Suppressor macrophage treated with lipopolysaccharide for 4 hours (primary cell): ENCODE data around the gene ZBTB49.
"Not testable (repeated sequence)": the region's sequence is repeated elsewhere in the genome, so short reads cannot be mapped to it uniquely, and the experiment has no call there.

Experiments
- DNase-seq: peaks from one replicate; pipeline ENCODE4 v3.0.0-alpha.2; 2020

Gene ZBTB49

GRCh38 chr4:4326166-4326565 is 36.1 kb downstream of the ZBTB49 start:
- DNase-seq = no peak

DNA sequence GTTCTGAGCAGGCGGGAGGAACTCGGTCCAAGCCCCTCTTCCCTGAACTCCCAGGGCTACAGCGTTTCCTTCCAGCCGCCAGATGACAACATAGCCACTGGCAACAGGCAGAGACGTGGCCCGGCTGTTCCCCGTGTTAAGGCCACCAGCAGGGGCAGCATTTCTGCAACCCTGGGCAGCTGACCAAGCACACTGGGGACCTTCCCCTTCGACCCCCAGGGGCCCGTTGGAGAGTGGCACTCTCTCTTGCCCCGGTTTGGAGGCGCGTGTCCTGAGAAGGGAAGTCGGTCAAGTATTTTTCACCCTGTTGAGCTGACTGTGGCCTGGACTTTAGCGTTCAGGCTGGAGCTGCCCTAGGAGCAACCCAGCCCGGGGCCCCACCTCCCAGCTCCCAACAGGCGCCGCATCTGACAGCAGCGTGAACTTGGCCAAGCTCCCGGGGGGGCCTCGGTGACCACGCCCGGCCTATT is 37.6 kb downstream of the ZBTB49 start:
- peak; percentile 12 for DNase-seq

DNA sequence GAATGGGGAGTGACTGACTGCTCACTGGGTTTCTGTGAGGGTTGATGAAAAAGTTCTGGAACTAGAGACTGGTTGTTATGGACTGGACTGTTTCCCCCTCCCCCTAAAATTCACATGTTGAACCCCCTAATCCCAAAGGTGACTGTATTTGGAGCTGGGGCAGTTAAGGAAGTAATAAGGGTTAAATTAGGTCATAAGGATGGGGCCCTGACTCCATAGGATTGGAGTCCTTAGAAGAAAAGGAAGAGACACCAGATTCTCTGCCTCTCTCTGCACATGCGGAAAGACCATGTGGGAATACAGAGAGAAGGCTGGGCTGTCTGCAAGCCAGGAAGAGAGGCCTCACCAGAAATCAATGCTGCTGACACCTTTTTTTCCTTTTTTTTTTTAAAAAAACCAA is 38.2 kb downstream of the ZBTB49 start:
- DNase-seq = no peak

- DNase-seq = no peak
These were observed 38.8 kb downstream of the ZBTB49 start for GRCh38 chr4:4328840-4329239.

DNA sequence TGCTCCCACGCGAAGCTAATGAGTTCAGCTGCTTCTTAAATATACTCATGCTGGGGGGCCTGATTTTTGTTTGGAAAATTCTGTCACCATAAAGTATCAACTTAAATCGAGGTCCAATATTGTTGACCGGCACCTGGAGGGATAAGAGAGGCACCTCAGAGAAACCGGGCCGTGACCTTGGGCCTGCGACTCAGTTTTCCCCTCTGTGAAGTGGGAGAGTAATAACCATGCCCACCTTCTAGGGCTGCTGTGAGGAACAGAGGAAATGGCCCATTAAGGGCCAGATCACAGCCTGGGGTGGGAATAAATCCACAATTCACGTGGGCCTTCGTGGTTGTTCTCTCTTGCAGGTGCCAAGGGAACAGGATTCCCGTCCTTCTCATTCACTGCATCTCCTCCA is 39.4 kb downstream of the ZBTB49 start:
- no peak for DNase-seq

DNA sequence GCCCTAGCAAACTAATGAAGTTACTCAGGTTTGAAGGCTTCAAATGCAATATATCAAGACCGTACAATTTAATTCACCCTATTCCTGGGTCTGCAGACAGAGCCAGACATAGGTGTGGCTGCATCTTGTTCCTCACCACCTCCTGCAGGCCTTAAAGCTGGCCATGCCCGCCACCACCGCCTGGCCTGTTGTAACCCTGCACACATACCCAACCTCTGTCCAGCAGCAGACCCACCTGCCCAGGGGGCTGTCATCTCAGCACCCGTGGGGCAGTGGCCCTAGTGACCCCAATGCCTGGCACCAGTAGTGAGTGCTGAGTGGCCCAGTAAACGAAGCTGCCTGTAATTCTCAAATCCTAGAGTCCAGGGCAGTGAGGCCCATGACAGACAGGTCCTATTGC is 40.7 kb downstream of the ZBTB49 start:
- DNase-seq = no peak

DNA sequence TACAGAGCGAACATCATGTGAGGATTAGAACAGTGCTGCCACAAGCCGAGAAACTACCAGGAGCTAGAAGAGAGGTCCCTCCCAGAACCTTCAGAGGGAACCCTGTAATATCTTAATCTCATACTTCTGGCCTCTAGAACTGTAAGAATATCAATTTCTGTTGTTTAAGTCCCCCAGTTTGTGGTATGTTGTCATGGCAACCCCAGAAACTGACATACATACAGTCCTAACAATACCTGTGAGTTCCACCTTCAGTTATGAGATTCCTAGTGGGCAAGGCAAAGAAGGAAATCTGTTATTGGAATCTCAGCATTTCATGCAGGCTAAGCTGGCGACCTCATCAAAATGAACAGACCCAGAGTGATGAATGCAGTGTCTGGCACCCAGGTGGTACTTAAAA is 42.5 kb downstream of the ZBTB49 start:
- DNase-seq = no peak

- DNase-seq = peak; percentile 35
These were observed 43.2 kb downstream of the ZBTB49 start for GRCh38 chr4:4333265-4333706.

DNA sequence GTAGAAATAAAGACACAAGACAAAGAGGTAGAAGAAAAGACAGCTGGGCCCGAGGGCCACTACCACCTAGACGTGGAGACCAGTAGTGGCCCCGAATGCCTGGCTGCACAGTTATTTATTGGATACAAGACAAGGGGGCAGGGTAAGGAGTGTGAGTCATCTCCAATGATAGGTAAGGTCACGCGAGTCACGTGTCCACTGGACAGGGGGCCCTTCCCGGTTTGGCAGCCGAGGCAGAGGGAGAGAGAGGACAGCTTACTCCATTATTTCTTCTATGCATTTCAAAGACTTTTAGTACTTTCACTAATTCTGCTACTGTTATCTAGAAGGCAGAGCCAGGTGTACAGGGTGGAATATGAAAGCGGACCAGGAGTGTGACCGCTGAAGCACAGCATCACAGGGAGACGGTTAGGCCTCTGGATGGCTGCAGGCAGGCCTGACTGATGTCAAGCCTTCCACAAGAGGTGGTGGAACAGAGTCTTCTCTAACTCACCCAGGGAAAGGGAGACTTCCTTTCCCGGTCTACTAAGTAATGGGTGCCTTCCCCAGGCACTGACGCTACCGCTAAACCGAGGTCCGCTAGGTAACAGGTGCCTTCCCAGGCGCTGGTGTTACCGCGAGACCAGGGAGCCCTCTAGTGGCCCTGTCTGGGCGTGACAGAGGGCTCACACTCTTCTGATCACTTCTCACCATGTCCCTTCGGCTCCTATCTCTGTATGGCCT is 44.9 kb downstream of the ZBTB49 start:
- DNase-seq = peak; percentile 58

- no peak for DNase-seq
These were observed 48.4 kb downstream of the ZBTB49 start for GRCh38 chr4:4338210-4339001.

GRCh38 chr4:4339504-4340085 is 49.5 kb downstream of the ZBTB49 start:
- no peak for DNase-seq

GRCh38 chr4:4341861-4342650 is 52.0 kb downstream of the ZBTB49 start:
- DNase-seq = no peak

DNA sequence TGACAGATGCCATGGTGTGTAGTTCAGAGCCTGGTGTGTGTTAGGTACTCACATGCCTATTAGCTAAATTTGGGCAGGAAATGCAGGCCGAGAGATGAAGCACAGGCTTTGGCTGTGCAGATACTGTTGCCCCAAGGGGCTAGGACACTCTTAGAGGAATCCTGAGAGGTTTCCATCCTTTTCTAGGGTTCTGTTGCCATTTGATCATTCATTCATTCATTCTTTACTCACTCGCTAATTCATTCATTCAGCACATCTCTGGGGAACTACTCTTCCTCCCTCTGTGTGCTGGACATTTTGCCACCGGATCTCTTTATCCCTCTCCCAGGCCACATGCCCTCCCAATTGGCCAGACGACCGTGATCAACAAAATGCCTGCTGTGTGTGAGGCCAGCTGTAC is 53.0 kb downstream of the ZBTB49 start:
- DNase-seq = no peak

DNA sequence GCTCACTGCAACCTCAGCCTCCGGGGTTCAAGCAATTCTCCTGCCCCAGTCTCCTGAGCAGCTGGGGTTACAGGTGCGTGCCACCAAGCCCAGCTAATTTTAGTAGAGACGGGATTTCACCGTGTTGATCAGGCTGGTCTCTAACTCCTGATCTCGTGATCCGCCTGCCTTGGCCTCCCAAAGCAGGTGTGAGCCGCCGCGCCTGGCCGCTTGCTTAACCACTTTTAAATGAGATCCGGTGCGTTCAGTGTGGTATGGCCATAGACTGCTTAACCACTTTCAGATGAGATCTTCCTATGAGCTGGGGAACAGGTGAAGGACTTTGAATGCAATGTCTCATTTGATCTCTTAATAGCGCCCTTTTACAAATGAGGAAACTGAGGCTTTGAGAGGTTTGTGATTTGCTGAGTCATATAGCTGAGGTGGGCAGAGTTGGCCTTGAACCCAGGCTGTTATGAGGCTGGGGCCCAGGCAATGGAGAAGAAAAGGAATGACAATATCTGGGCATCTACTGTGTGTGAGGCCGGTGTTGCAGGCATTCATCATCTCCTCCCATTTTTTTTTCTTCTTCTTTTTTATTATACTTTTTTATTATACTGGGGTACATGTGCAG is 55.0 kb downstream of the ZBTB49 start:
- no peak for DNase-seq

GRCh38 chr4:4347585-4347984 is 57.5 kb downstream of the ZBTB49 start:
- DNase-seq = no peak

- not testable (repeated sequence) for DNase-seq
These were observed 58.5 kb downstream of the ZBTB49 start for GRCh38 chr4:4348585-4348984.

- DNase-seq = no peak
These were observed 59.8 kb downstream of the ZBTB49 start for GRCh38 chr4:4349867-4350266.

DNA sequence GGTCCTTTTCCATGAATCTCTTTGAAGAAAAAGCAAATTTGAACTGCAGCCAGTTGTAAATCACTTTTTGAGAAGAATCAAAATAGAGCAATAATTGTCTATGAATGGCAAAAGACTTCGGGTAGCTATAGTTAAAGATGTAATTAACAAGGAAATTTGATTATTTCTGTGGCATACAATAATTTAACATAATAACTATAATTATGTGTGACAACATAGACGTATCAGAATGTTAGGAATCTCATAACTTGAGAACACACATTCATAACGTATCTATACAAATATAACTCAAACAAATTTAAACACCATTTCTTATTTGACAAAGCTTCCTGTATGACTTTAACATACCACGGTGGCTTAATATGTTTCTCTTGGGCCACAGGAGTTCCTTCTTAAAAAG is 60.9 kb downstream of the ZBTB49 start:
- no peak for DNase-seq

DNA sequence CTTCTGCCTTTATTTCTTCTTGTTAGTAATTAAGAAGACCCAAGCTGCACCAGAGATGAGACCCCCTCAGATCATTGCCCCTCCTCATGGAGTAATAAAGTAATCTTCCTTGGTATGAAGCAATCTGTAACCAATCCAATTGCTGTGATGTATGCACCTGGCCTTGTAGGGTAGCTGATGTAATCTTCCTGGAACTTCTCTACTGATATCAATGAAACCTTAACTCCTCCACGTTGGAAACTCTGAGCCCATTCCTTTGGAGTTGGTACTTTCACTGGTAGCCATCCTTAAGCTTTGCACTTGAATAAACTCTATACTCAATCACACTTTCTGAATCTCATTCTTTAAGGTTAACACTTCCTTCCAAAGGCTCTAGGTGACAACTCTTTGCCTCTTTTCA is 65.3 kb downstream of the ZBTB49 start:
- no peak for DNase-seq

GRCh38 chr4:4356106-4357041 is 66.3 kb downstream of the ZBTB49 start:
- no peak for DNase-seq

GRCh38 chr4:4358093-4358854 is 68.2 kb downstream of the ZBTB49 start:
- DNase-seq = no peak
